WTC11 (cell line): ENCODE data around the gene SDE2. TPM values are rescaled to one million over a fixed set of nuclear protein-coding genes. Genes with fewer than 3 reads are reported as not detected.

ENCODE experiments used
- ATAC-seq: fragments of 200-7000 bp; cut with Tn5 transposase; 2 replicates; pipeline ENCODE4 v1.10.0; 2021; ENCODE audit warnings: mild to moderate bottlenecking, moderate library complexity
- CTCF ChIA-PET: fragments of 300-600 bp; sonication (Branson Sonifier 250); formaldehyde crosslinking; loops from one replicate; lab custom pipeline; 2021; ENCODE audit warnings: antibody characterized with exemption; lab: Charles Lee
- POLR2A ChIA-PET: fragments of 350-600 bp; sonication (Branson Sonifier 250); formaldehyde crosslinking; loops from one replicate; lab custom pipeline; 2021; ENCODE audit warnings: antibody characterized with exemption; lab: Charles Lee
- DNase-seq: peaks from one replicate; pipeline ENCODE4 v3.0.0; 2021; ENCODE audit warnings: low spot score
- H3K27ac Mint-ChIP-seq: 2 replicates; pipeline ENCODE4 v1.8.0; 2021; ENCODE audit warnings: mixed read lengths
- H3K27me3 Mint-ChIP-seq: 2 replicates; pipeline ENCODE4 v1.8.0; 2021; ENCODE audit warnings: low read depth, mild to moderate bottlenecking, moderate library complexity, mixed read lengths
- H3K36me3 Mint-ChIP-seq: 2 replicates; pipeline ENCODE4 v1.8.0; 2021; ENCODE audit warnings: mixed read lengths
- H3K4me1 Mint-ChIP-seq: 2 replicates; pipeline ENCODE4 v1.8.0; 2022; ENCODE audit warnings: mixed read lengths
- H3K4me3 Mint-ChIP-seq: 2 replicates; pipeline ENCODE4 v1.8.0; 2021; ENCODE audit warnings: mild to moderate bottlenecking, moderate library complexity, mixed read lengths
- H3K9me3 Mint-ChIP-seq: 2 replicates; pipeline ENCODE4 v1.8.0; 2021; ENCODE audit warnings: mixed read lengths
- GTF2I ChIP-seq: fragments of 250-450 bp; sonication (Bioruptor Pico); conservative IDR thresholded peaks from 2 replicates; pipeline ENCODE4 v1.4.0; 2021; ENCODE audit warnings: mild to moderate bottlenecking
- HMGXB4 ChIP-seq: sonication (generic); formaldehyde crosslinking; IDR thresholded peaks from 2 replicates; pipeline ENCODE4 v1.8.1; 2023; ENCODE audit warnings: mild to moderate bottlenecking, moderate library complexity, missing genetic modification reagents
- IRF2 ChIP-seq: sonication (generic); formaldehyde crosslinking; IDR thresholded peaks from 2 replicates; pipeline ENCODE4 v1.8.0; 2022; ENCODE audit warnings: low read depth, missing genetic modification reagents, borderline replicate concordance
- JAZF1 ChIP-seq: fragments of 250-450 bp; sonication (Bioruptor Pico); IDR thresholded peaks from 2 replicates; pipeline ENCODE4 v1.9.0; 2021; ENCODE audit warnings: moderate library complexity, mild to moderate bottlenecking, inconsistent platforms
- MAX ChIP-seq: sonication (generic); formaldehyde crosslinking; IDR thresholded peaks from 2 replicates; pipeline ENCODE4 v1.8.0; 2022; ENCODE audit warnings: mild to moderate bottlenecking, missing genetic modification reagents
- MLX ChIP-seq: sonication (generic); formaldehyde crosslinking; IDR thresholded peaks from 2 replicates; pipeline ENCODE4 v1.8.1; 2023; ENCODE audit warnings: mild to moderate bottlenecking, missing genetic modification reagents, moderate library complexity
- MXD4 ChIP-seq: fragments of 250-450 bp; sonication (Bioruptor Pico); IDR thresholded peaks from 2 replicates; pipeline ENCODE4 v1.8.0; 2021; ENCODE audit warnings: mild to moderate bottlenecking, moderate library complexity, borderline replicate concordance
- NFYB ChIP-seq: sonication (generic); formaldehyde crosslinking; conservative IDR thresholded peaks from 2 replicates; pipeline ENCODE4 v1.8.0; 2022; ENCODE audit warnings: low read depth, missing genetic modification reagents
- OVOL2 ChIP-seq: fragments of 250-450 bp; sonication (Bioruptor Pico); IDR thresholded peaks from 2 replicates; pipeline ENCODE4 v1.9.0; 2021; ENCODE audit warnings: mild to moderate bottlenecking, borderline replicate concordance
- PRDM15 ChIP-seq: sonication (generic); formaldehyde crosslinking; IDR thresholded peaks from 2 replicates; pipeline ENCODE4 v1.8.0; 2022; ENCODE audit warnings: missing genetic modification reagents
- TEAD4 ChIP-seq: sonication (generic); formaldehyde crosslinking; IDR thresholded peaks from 2 replicates; pipeline ENCODE4 v1.8.0; 2022; ENCODE audit warnings: mild to moderate bottlenecking, missing genetic modification reagents
- ZNF121 ChIP-seq: sonication (generic); formaldehyde crosslinking; IDR thresholded peaks from 2 replicates; pipeline ENCODE4 v1.8.0; 2023; ENCODE audit warnings: missing genetic modification reagents
- ZNF263 ChIP-seq: sonication (generic); formaldehyde crosslinking; IDR thresholded peaks from 2 replicates; pipeline ENCODE4 v1.8.1; 2022; ENCODE audit warnings: low read depth, mild to moderate bottlenecking, moderate library complexity, missing genetic modification reagents
- ZNF416 ChIP-seq: fragments of 250-450 bp; sonication (Bioruptor Pico); IDR thresholded peaks from 2 replicates; pipeline ENCODE4 v1.9.0; 2021; ENCODE audit warnings: mild to moderate bottlenecking, inconsistent platforms
- ZNF425 ChIP-seq: fragments of 250-450 bp; sonication (Bioruptor Pico); conservative IDR thresholded peaks from 2 replicates; pipeline ENCODE4 v1.9.0; 2021; ENCODE audit warnings: mild to moderate bottlenecking
- ZNF532 ChIP-seq: fragments of 250-450 bp; sonication (Bioruptor Pico); IDR thresholded peaks from 2 replicates; pipeline ENCODE4 v1.9.0; 2021; ENCODE audit warnings: mild to moderate bottlenecking, borderline replicate concordance
- total RNA-seq: library from RNA; stranded (reverse); gene quantifications from 3 replicates; pipeline ENCODE4 v1.2.3, GENCODE V29; 2021

SDE2 gene
- total RNA-seq, 1 experiment from 2014 or later: 17.2 TPM

- no peak for TF ChIP-seq HMGXB4 (CRISPR knock-in tag)
- TF ChIP-seq ZNF263 (CRISPR knock-in tag): no peak
- no peak for TF ChIP-seq ZNF416 (CRISPR knock-in tag)
- no peak for TF ChIP-seq OVOL2 (CRISPR knock-in tag)
- TF ChIP-seq MXD4 (CRISPR knock-in tag): no peak
- no peak for TF ChIP-seq MAX (CRISPR knock-in tag)
- no peak for TF ChIP-seq GTF2I
- no peak for TF ChIP-seq TEAD4 (CRISPR knock-in tag)
- TF ChIP-seq IRF2 (CRISPR knock-in tag): no peak
These were observed 2.1 kb downstream of the SDE2 start (continued) for GRCh38 chr1:225996946-225997545.

- Mint-ChIP-seq H3K36me3 (peaks cover 31% of the 10 kb centered on the region), H3K4me3 (no peak overlapping the region), H3K4me1 (peaks cover 11% of the 10 kb centered on the region), H3K27me3 (no peaks in the 10 kb centered on the region)
- DNase-seq (no peak), ATAC-seq (no peak)
- CTCF ChIA-PET: interaction anchor here (3.2 kb wide), 1 partner anchor 9 kb away, joined by 13 read pairs; no protein-coding TSS in a partner anchor
- POLR2A ChIA-PET: no interaction called here
- TF ChIP-seq MLX (CRISPR knock-in tag) (no peak), NFYB (CRISPR knock-in tag) (no peak), PRDM15 (no peak), ZNF425 (CRISPR knock-in tag) (no peak), ZNF532 (no peak), JAZF1 (no peak), ZNF121 (CRISPR knock-in tag) (no peak)
- TF ChIP-seq, all 79 proteins: peak for 0
- no peaks in the 10 kb centered on the region for H3K9me3 Mint-ChIP-seq
- peak overlapping the region; percentile 72; the same call in 1 of the 2 replicates for H3K27ac Mint-ChIP-seq
These were observed 3.0 kb downstream of the SDE2 start for GRCh38 chr1:225995919-225996864.
